Coronary artery (tissue), 2 donors: ENCODE results near the gene IGF2BP3.

ENCODE experiments used
- DNase-seq: peaks from one replicate; pipeline ENCODE4 v3.0.0-alpha.2; 2017; ENCODE audit warnings: low spot score
- H3K27ac ChIP-seq, 2 donors: fragments of 200-600 bp; sonication (generic); one replicate each; pipeline ENCODE4 v1.5.1; 2016 to 2019
- H3K4me3 ChIP-seq: fragments of 200-600 bp; sonication (generic); 2 replicates; pipeline ENCODE4 v1.5.1; 2016; ENCODE audit warnings: mild to moderate bottlenecking, moderate library complexity
- CTCF ChIP-seq: fragments of 200-600 bp; sonication (generic); IDR thresholded peaks from one replicate; pipeline ENCODE4 v1.5.1; 2019; ENCODE audit warnings: antibody characterized with exemption

IGF2BP3 gene

GRCh38 chr7:23486002-23486773 lies 15.9 kb upstream of the IGF2BP3 start:
- Histone ChIP-seq H3K27ac (no peak overlapping the region), H3K4me3 (no peak overlapping the region)
- DNase-seq: no peak
- no peak for TF ChIP-seq CTCF

DNA sequence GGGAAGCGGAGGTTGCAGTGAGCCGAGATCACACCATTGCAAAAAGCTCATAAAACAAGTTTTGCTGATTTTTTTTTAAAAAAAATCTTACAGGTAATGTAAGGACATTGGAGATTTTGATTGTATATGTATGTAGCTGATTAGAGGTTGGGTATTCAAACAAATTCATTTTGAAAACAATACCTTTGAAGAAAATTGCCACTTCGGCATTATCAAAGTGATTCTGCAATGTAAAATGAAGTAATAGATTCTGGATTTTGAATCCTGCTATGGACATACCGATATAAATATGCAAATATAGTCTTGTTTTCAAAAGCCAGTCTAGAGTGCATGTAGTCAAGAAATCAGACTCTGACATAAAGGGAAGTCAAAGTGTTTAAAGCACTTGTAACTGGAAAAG lies 12.4 kb upstream of the IGF2BP3 start:
- no peak for TF ChIP-seq CTCF
- H3K27ac ChIP-seq: no peak overlapping the region
- no peak overlapping the region for H3K4me3 ChIP-seq
- DNase-seq: no peak

GRCh38 chr7:23477962-23478866 lies 7.9 kb upstream of the IGF2BP3 start:
- no peak overlapping the region for H3K4me3 ChIP-seq
- no peak for DNase-seq
- H3K27ac ChIP-seq: no peak overlapping the region
- TF ChIP-seq CTCF: no peak

DNA sequence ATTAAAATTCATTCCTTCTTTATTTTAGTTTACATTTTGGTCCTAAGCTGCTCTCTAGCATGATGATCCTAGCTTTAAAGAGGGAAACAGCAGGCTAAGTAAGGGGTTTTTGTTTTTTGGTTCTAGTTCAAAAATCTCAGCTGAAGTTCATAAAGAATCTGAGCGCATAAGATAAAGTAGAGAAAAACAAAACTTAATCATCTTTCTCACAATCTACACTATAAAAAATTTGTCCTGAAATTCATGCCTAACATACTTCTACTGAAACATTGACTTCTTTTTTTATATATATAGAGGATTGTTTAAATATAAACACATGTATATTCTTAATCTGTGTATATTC lies 6.8 kb upstream of the IGF2BP3 start:
- no peak for TF ChIP-seq CTCF
- no peak overlapping the region for H3K27ac ChIP-seq
- H3K4me3 ChIP-seq: no peak overlapping the region
- no peak for DNase-seq

- Histone ChIP-seq H3K27ac (no peak overlapping the region), H3K4me3 (no peak overlapping the region)
- DNase-seq: no peak
- no peak for TF ChIP-seq CTCF
These were observed 6.2 kb upstream of the IGF2BP3 start for GRCh38 chr7:23476286-23477156.

DNA sequence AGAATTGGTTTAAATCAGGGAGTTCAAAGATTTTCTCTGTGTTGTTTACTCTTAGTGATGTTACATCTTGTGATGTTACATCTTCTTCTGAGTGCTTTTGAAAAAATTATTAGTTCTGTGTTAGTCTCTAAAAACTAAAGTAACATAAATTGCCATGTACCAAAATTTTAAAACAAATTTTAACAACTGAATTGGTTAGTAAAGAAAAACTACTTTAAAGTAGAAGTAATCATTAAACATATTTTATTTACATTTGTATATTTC lies 5.2 kb upstream of the IGF2BP3 start:
- no peak for TF ChIP-seq CTCF
- H3K4me3 ChIP-seq: no peak overlapping the region
- no peak for DNase-seq
- no peak overlapping the region for H3K27ac ChIP-seq
